ENCODE results near the gene DPEP1.
"Not testable (repeated sequence)": the region's sequence is repeated elsewhere in the genome, so short reads cannot be mapped to it uniquely, and the experiment has no call there.

The DPEP1 gene

GRCh38 chr16:89661215-89661614, 47.8 kb downstream of the DPEP1 start:
- no peak overlapping the region for H3K4me3 ChIP-seq (ENCODE audit: low read depth, low read length)
- DNase-seq (ENCODE audit: low read depth) = no peak
- TF ChIP-seq CTCF (IDR thresholded peaks at IDR 0.05; ENCODE audit: control insufficient read depth, extremely low read depth, insufficient read depth) = no peak

- H3K4me3 ChIP-seq (ENCODE audit: low read depth, low read length); DNase-seq (ENCODE audit: low read depth): not testable (repeated sequence)
These were observed 50.8 kb downstream of the DPEP1 start for GRCh38 chr16:89664238-89664637.

GRCh38 chr16:89667000-89667399, 53.6 kb downstream of the DPEP1 start:
- DNase-seq (ENCODE audit: low read depth) = not testable (repeated sequence)

GRCh38 chr16:89667633-89668032, 54.2 kb downstream of the DPEP1 start:
- no peak overlapping the region for H3K4me3 ChIP-seq (ENCODE audit: low read depth, low read length)
- no peak for TF ChIP-seq CTCF (IDR thresholded peaks at IDR 0.05; ENCODE audit: control insufficient read depth, extremely low read depth, insufficient read depth)
- DNase-seq (ENCODE audit: low read depth) = no peak

More at GRCh38 chr16:89667000-89667399, 53.6 kb downstream of the DPEP1 start:
- TF ChIP-seq CTCF (IDR thresholded peaks at IDR 0.05; ENCODE audit: control insufficient read depth, extremely low read depth, insufficient read depth) = peak; percentile 44
- not testable (repeated sequence) for H3K4me3 ChIP-seq (ENCODE audit: low read depth, low read length)

GRCh38 chr16:89668790-89669158, 55.3 kb downstream of the DPEP1 start:
- TF ChIP-seq CTCF (IDR thresholded peaks at IDR 0.05; ENCODE audit: control insufficient read depth, extremely low read depth, insufficient read depth) = no peak
- DNase-seq (ENCODE audit: low read depth) = no peak

GRCh38 chr16:89669755-89670154, 56.3 kb downstream of the DPEP1 start:
- DNase-seq (ENCODE audit: low read depth) = no peak
- H3K4me3 ChIP-seq (ENCODE audit: low read depth, low read length) = no peak overlapping the region
- no peak for TF ChIP-seq CTCF (IDR thresholded peaks at IDR 0.05; ENCODE audit: control insufficient read depth, extremely low read depth, insufficient read depth)

More at GRCh38 chr16:89668790-89669158, 55.3 kb downstream of the DPEP1 start:
- no peak overlapping the region for H3K4me3 ChIP-seq (ENCODE audit: low read depth, low read length)

GRCh38 chr16:89670496-89671431, 57.3 kb downstream of the DPEP1 start:
- no peak for DNase-seq (ENCODE audit: low read depth)
- no peak for TF ChIP-seq CTCF (IDR thresholded peaks at IDR 0.05; ENCODE audit: control insufficient read depth, extremely low read depth, insufficient read depth)
- H3K4me3 ChIP-seq (ENCODE audit: low read depth, low read length) = no peak overlapping the region

- H3K4me3 ChIP-seq (ENCODE audit: low read depth, low read length); DNase-seq (ENCODE audit: low read depth): not testable (repeated sequence)
These were observed 58.1 kb downstream of the DPEP1 start for GRCh38 chr16:89671565-89671964.

Measured in LNCaP clone FGC (cell line).